ENCODE measurements around the gene SLFN14. TPM values are rescaled to one million over a fixed set of nuclear protein-coding genes. Genes with fewer than 3 reads are reported as not detected.
A peak's percentile ranks its signal among the peaks of the same experiment; 100 is the strongest.

SLFN14 gene
- total RNA-seq, 2 donors from 2014 or later, result not detected

DNA sequence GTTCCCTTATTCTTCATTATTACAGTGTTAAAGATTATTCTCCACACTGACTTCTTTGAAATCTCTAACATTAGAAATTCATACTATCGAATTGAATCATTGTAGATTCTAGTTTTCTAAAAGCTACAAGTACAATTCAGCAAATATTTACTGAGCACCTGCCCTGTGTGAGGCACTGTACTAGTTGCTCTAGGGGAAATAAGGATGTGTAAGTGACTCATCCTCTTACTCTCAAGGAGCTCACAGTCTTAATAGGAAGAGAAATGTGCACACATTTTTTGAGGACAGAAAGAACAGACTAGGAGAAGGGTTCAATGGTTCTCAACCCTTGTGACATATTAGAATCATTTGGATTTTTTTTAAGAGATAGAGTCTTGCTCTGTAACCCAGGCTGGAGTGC lies 15.5 kb downstream of the SLFN14 start:
- Histone ChIP-seq H3K27ac (no peak overlapping the region), H3K36me3 (replicated peaks in 1 of 2; ENCODE audit: insufficient read depth in 1 of 2, low read depth in 2 of 2) (no peaks in the 10 kb centered on the region), H3K4me3 (no peak overlapping the region), H3K27me3 (no peaks in the 10 kb centered on the region), H3K9me3 (no peaks in the 10 kb centered on the region), H3K4me1 (no peaks in the 10 kb centered on the region)
- no peak for TF ChIP-seq POLR2A (IDR thresholded peaks at IDR 0.05)
- TF ChIP-seq, protein P1, sequence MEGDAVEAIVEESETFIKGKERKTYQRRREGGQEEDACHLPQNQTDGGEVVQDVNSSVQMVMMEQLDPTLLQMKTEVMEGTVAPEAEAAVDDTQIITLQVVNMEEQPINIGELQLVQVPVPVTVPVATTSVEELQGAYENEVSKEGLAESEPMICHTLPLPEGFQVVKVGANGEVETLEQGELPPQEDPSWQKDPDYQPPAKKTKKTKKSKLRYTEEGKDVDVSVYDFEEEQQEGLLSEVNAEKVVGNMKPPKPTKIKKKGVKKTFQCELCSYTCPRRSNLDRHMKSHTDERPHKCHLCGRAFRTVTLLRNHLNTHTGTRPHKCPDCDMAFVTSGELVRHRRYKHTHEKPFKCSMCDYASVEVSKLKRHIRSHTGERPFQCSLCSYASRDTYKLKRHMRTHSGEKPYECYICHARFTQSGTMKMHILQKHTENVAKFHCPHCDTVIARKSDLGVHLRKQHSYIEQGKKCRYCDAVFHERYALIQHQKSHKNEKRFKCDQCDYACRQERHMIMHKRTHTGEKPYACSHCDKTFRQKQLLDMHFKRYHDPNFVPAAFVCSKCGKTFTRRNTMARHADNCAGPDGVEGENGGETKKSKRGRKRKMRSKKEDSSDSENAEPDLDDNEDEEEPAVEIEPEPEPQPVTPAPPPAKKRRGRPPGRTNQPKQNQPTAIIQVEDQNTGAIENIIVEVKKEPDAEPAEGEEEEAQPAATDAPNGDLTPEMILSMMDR (IDR thresholded peaks at IDR 0.05), result no peak
- no peak for DNase-seq
- intact Hi-C loops (cut with DNase I), result no loop called here
- WGBS, 2 donors, result 60 to 61% methylated on average over 1 of the region's 1 CpG
- no peak for ATAC-seq

DNA sequence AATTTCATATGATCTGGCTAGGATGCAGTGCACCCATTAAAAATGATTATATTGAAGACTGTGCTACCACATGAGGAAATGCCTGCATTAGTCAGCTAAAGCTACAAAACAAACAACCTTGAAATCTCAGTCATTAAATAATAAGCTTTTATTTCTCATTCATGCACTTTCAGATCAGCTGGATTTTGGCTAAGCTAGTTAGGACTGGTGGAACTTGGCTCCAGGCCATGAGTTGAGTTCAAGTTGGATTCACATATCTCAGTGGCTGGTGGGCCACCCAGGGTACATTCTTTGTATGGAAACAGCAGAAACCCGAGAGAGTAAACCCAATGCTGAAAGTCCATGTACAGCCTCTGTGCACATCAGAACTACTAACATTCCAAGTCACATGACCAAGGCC lies 16.8 kb downstream of the SLFN14 start:
- intact Hi-C loops (cut with DNase I), result no loop called here

DNA sequence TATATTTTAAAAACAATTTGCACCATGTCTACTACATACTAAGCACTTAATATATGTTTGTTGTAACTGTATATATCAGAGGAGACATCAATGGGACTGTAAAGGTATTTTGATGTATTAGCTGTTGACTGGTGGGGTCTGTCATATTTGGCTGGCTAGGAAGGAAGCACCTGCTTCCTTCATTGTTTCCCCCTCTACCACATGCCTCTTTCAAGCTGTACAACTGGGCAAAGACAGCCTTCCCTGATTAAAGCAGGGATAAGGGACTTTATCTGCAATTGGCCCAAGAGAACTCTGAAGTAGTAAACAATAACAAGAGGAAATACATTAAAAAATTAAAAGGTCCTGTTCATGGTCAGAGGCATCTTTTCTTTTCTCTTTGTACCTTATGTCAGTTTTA lies 17.6 kb downstream of the SLFN14 start:
- ATAC-seq (no peak), DNase-seq (no peak)
- no peaks in the 10 kb centered on the region for H3K36me3 ChIP-seq (replicated peaks in 1 of 2; ENCODE audit: insufficient read depth in 1 of 2, low read depth in 2 of 2)
- H3K4me1 ChIP-seq, result peaks cover 4% of the 10 kb centered on the region
- TF ChIP-seq, protein P1 (IDR thresholded peaks at IDR 0.05), result no peak
- H3K27me3 ChIP-seq, result no peaks in the 10 kb centered on the region
- H3K4me3 ChIP-seq, result no peak overlapping the region
- intact Hi-C loops (cut with DNase I), result no loop called here
- H3K9me3 ChIP-seq, result no peaks in the 10 kb centered on the region
- H3K27ac ChIP-seq, result no peak overlapping the region

More for the DNA sequence above, 16.8 kb downstream of the SLFN14 start:
- Histone ChIP-seq H3K9me3 (no peaks in the 10 kb centered on the region), H3K4me1 (peaks cover 4% of the 10 kb centered on the region), H3K27ac (no peak overlapping the region), H3K36me3 (replicated peaks in 1 of 2; ENCODE audit: insufficient read depth in 1 of 2, low read depth in 2 of 2) (no peaks in the 10 kb centered on the region), H3K4me3 (no peak overlapping the region), H3K27me3 (no peaks in the 10 kb centered on the region)
- 41 to 56% methylated on average over 1 of the region's 1 CpG for whole genome bisulfite sequencing, 2 donors
- DNase-seq (no peak), ATAC-seq (no peak)
- TF ChIP-seq POLR2A (IDR thresholded peaks at IDR 0.05), result no peak
- TF ChIP-seq, protein P1 (IDR thresholded peaks at IDR 0.05), result no peak

DNA sequence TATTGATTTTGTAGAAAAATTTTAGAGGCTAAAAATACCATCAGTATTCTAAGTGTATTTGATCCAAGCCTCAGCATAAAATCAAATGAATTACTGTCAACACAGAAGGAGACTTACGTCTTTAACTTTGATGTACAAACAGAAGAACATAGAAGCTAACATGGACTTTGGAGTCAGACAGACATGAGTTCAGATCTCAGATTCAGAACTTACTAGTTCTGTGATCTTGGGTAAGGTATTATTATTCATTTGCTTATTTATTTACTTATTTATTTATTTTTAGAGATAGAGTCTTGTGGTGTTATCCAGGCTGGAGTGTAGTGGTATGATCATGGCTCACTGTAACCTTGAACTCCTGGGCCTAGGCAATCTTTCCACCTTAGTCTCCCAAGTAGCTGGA lies 19.2 kb downstream of the SLFN14 start:
- TF ChIP-seq, protein P1 (IDR thresholded peaks at IDR 0.05), result no peak
- no peak for TF ChIP-seq POLR2A (IDR thresholded peaks at IDR 0.05)
- 19 to 45% methylated on average over 1 of the region's 1 CpG for WGBS, 2 donors
- no peak for ATAC-seq
- Histone ChIP-seq H3K27me3 (no peaks in the 10 kb centered on the region), H3K36me3 (replicated peaks in 1 of 2; ENCODE audit: insufficient read depth in 1 of 2, low read depth in 2 of 2) (no peaks in the 10 kb centered on the region), H3K9me3 (no peaks in the 10 kb centered on the region), H3K4me3 (no peak overlapping the region), H3K27ac (peak overlapping the region in 1 of 4 donors; percentile 71), H3K4me1 (peaks cover 4% of the 10 kb centered on the region)
- intact Hi-C loops (cut with DNase I), result no loop called here
- DNase-seq, result no peak

DNA sequence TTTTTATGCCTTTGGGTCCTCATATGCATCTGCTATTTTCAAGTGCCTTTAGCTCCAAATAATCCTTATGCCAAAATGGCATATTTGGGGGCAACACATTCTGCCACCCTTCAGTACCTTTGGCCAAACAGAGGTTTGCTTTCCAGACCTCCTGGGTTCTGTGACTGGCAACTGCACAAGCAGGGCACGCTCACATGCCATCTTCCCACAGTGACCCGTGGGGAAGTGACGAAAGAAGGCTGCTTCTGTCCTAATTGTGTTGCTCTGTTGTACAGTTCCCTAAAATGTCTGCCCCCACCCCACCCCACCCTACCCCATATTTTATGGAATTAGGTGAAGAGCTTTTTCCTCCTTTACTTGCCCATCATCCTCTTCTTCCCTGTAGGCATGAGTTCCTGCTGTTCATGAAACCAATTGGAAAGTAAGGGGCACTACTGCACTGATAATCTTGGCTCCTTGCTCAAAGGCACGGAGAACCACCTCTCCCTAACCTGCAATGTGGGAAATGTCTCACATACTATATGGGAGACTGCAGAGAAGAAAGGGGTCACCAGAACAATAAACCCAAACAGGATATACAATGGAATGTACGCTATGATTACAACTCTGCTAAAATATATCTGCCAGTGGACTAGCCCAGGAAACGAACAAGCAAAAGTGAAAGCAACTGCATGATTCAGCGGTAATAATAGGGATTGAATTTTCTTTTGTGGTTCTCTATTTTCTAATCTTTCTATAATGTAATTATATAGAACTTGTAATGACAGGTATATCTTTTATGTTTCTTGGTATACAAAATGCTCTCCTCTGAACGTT lies 19.8 kb downstream of the SLFN14 start:
- peaks cover 4% of the 10 kb centered on the region for H3K4me1 ChIP-seq
- no peaks in the 10 kb centered on the region for H3K9me3 ChIP-seq
- no peak overlapping the region for H3K4me3 ChIP-seq
- peak overlapping the region in 2 of 4 donors; percentile 17 to 71 for H3K27ac ChIP-seq
- H3K36me3 ChIP-seq (replicated peaks in 1 of 2; ENCODE audit: insufficient read depth in 1 of 2, low read depth in 2 of 2), result no peaks in the 10 kb centered on the region
- H3K27me3 ChIP-seq, result no peaks in the 10 kb centered on the region
- intact Hi-C loops (cut with DNase I), result no loop called here
- WGBS, 2 donors, result 31 to 38% methylated on average over 8 of the region's 8 CpGs
- ATAC-seq (no peak), DNase-seq (peak in 1 of 4 donors; percentile 69)
- TF ChIP-seq, protein P1 (IDR thresholded peaks at IDR 0.05), result no peak
- no peak for TF ChIP-seq POLR2A (IDR thresholded peaks at IDR 0.05)
